GM19351 (cell line): Measurements from ENCODE around the gene WDR83.
"Not testable (repeated sequence)": the region's sequence is repeated elsewhere in the genome, so short reads cannot be mapped to it uniquely, and the experiment has no call there.

Experiments used
- ATAC-seq: cut with Tn5 transposase; IDR thresholded peaks from one replicate; pipeline ENCODE4 v1.9.1; 2021; ENCODE audit warnings: mild to moderate bottlenecking, moderate library complexity; ENCODE audit not compliant: unreplicated experiment

Gene WDR83, protein sequence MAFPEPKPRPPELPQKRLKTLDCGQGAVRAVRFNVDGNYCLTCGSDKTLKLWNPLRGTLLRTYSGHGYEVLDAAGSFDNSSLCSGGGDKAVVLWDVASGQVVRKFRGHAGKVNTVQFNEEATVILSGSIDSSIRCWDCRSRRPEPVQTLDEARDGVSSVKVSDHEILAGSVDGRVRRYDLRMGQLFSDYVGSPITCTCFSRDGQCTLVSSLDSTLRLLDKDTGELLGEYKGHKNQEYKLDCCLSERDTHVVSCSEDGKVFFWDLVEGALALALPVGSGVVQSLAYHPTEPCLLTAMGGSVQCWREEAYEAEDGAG

GRCh38 chr19:12666265-12667048 is at the start of gene WDR83, which contains the start of gene MAN2B1:
TSS of gene WDR83 (plus strand) at chr19:12666807. CDS start at chr19:12669791, 2,984 bp downstream.
TSS of gene MAN2B1 (minus strand) at chr19:12666742. CDS start at chr19:12666701, 41 bp downstream.
- no peak for ATAC-seq

- no peak for ATAC-seq
Measured at GRCh38 chr19:12617646-12618045, 49.0 kb upstream of the WDR83 start.

DNA sequence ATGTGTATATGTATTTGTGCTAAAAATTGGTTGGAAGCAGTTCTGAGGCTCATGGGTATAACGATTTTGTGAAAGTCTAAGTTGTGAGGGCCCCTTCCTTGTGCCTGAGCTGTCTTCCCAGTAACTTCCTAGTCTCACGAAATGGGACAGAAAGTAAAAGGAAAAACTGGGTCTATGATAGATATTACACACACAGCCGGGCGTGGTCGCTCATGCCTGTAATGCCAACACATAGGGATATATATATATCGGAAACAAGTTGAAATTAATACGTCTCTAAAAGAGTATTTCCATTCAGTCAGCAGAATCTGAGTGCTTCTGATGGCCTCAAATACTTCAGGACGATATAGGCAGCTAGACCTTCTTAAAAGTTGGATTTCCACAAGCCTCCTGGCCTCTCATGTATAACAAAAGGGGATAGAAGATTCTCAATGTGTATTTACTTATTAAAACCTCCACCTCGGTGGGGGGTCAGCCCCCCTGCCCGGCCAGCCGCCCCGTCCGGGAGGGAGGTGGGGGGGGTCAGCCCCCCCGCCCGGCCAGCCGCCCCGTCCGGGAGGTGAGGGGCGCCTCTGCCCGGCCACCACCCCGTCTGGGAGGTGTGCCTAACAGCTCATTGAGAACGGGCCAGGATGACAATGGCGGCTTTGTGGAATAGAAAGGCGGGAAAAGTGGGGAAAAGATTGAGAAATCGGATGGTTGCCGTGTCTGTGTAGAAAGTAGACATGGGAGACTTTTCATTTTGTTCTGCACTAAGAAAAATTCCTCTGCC is 45.2 kb upstream of the WDR83 start:
- not testable (repeated sequence) for ATAC-seq

DNA sequence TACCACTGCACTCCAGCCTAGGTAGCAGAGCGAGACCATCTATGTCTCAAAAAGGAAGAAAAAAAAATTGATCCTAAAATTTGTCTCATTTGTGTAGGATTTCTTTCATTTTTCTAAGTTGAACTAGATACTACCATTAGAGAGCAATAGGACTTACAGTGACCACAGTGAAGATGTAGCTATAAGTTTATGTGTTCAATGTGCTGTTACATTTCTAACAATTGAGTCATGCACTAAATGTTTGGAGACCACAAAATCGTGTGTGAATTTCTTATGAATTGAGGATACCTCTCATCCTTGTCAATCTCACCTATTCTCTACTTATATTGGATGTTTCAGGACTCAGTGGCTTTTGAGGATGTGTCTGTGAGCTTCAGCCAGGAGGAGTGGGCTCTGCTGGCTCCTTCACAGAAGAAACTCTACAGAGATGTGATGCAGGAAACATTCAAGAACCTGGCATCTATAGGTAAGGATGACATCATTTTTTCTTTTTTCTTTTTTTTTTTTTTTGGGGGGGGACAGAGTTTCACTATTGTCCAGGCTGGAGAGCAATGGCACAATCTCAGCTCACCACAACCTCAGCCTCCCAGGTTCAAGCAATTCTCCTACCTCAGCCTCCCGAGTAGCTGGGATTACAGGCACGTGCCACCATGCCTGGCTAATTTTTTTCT is 43.1 kb upstream of the WDR83 start:
- ATAC-seq = no peak

DNA sequence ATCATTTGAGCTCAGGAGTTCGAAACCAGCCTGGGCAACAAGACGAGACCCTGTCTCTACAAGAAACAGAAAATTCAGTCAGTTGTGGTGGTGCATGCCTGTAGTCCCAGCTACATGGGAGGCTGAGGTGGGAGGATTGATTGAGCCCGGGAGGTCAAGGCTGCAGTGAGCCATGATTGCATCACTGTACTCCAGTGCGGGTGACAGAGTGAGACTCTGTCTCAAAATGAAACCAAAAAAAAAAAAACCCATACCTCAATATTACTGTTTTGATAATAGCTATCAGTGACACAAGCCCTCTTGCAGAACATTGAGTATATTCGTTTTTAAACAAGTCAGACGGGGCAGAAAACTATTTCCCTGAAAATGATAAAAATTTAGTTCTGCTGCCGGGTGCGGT is 39.6 kb upstream of the WDR83 start:
- no peak for ATAC-seq

- ATAC-seq = no peak
Measured at GRCh38 chr19:12628040-12629022, 38.3 kb upstream of the WDR83 start.

DNA sequence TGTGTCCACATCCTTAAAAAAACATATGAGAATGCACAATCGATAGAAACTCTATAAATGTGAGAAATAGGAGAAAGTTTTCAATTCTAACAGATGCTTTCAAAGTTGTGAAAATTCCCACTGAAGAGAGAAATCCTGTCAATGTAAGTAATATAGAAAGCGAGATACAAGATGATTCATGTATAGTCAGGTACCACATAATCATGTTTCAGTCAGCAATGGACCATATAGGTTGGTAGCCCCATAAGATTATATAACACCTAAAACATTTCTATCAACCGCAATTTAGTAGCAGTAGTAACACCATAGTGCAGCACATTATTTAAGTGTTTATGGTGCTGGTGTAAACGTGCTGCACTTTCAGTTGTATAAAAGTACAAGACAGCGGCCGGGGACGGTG is 37.4 kb upstream of the WDR83 start:
- ATAC-seq = no peak

- no peak for ATAC-seq
Measured at GRCh38 chr19:12636631-12637030, 30.0 kb upstream of the WDR83 start.

- no peak for ATAC-seq
Measured at GRCh38 chr19:12638611-12639182, 27.9 kb upstream of the WDR83 start.

- ATAC-seq = no peak
Measured at GRCh38 chr19:12639901-12640613, 26.6 kb upstream of the WDR83 start.

DNA sequence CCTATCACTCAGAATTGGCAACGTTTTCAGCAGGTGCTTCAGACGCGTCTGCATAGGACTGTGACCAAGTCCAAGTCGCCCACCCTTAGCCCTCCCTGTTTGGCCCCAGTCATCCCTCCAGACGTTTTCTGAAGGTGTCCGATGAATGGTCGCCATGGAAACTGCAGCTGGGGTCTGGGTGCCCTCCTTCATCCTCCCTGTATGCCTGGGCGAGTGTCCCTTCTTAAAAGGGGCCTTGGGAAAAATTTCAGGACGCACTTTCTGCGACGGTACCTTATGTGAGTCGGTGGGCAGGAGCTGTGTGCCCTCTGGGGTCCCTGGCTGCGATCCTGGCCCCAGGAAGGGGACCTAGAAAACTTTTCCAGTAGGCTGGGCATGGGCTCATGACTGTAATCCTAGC is 25.2 kb upstream of the WDR83 start:
- ATAC-seq = no peak

DNA sequence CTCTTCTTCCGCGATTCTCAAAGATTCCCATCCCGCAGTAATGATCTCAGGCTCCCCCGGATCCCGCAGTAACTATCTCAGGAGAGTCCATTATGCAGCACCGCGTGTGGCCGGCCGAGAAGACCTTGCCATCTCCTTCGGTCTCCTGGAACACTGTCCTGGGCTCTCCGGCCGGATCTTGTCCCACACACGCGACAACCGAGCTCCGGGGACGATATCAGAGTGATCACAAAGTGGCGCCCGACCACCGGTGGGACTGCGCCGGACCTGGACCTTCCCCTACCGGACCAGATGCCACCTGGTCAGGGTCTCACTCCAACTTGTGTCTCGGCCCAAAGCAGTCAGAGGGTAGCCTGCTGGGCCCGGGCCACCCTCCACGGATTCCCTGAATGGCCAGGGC is 24.1 kb upstream of the WDR83 start:
- no peak for ATAC-seq

DNA sequence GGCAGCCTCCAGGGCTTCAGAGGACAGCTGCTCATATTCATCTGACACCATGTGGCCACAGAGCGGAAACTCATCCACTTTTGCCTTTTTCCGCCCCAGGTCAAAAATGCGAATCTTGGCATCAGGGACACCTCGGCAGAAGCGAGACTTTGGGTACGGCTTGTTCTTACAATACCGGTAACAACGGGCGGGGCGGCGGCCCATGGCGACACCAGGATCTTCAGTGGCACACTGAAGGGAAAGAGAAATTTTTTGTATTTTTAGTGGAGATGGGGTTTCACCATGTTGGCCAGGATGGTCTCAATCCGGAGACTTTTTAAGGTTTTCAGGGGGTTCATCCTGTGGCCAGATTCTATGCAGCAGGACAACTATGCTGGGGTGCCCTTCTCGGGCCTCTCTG is 22.9 kb upstream of the WDR83 start:
- ATAC-seq = not testable (repeated sequence)

DNA sequence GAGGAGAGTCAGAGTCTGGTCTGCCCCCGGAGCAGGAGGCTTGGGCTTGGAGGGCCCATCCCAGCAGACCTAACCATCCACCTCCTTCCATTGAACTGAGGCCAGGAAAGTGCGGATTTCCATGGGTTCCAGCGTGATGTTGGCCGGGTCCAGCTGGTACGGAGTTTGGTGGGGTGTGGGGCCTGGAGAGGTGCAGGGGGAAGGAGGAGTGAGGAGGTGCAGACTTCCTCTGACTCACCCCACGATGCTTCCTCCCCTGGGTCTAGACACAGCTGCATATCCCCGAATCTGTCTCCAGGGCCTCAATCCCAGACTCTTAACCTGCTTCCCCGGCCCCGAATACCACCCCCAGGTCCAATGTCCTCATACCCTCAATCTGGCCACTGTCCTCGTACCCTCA is 20.1 kb upstream of the WDR83 start:
- no peak for ATAC-seq

DNA sequence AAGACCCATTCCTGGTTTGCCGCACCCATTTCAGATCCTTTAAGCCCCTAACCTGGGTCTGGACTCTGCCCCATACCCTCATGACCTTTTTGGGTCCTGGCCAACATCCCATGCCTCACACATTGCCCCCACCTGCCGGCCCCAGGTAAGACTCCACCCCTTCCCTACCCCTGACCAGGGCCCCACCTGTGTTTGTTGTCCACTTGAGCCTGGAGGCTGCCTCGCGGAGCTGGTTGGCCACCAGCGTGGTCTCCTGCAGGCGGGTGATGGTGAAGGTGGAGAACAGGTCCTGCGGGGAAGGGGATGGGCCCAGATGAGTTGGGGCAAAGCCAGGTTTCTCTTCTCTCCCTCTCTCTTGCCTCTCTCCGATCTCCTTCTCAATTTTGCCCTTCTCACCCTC is 19.6 kb upstream of the WDR83 start:
- no peak for ATAC-seq

DNA sequence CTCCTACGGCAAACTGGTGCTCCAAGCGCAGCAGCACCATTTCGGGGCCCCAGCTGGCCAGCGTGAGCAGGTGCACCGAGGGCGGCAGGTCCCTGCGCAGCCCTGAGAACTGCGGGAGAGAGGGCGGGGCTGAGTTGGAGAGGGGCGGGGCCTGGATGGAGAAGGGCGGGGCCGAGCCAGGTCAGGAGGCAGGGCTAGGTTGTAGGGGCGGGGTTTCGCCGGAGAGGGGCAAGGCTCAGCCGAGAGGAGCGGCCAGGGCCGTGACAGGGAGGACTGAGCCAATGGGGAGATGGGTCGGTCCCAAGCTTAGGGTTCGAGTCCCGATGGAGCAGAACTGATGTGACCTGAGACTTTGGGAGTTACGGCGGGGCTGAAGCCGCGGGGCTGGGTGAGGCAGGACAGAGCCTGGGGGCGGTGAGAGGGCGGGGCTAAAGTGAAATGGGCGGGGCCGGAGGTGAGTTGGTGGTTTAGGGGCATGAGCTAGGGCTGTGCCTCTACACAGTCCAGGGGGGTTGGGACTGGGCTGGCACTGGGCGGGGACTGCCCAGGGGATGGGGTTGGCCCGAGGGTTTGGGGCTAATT is 19.0 kb upstream of the WDR83 start:
- no peak for ATAC-seq

DNA sequence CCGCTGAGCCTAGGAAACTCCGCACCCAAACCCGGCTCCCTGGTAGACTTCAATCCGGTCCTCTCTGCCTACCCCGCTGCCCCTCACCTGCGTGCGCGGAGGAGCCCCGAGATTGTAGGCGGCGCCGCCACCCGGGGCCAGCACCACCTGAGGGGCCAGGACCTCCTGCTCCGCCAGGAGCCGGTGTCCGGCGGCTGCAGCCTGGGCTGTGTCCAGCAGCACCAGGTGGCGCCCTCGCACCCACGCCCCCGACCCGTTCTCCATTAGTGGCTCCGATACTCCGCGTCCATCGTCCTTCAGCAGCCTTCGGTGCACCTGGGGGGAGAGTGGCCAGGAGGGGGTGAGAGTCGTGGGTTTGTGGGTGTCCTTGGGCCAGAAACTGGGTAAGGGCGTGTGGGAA is 18.5 kb upstream of the WDR83 start:
- ATAC-seq = no peak

- ATAC-seq = no peak
Measured at GRCh38 chr19:12649941-12650340, 16.7 kb upstream of the WDR83 start.
